NCI-H2029 (cell line): Measurements from ENCODE around the gene ITPK1.

Experiments used
- DNase-seq: peaks from one replicate; lab custom pipeline; 2025; lab: John Stamatoyannopoulos, UW

ITPK1 gene

DNA sequence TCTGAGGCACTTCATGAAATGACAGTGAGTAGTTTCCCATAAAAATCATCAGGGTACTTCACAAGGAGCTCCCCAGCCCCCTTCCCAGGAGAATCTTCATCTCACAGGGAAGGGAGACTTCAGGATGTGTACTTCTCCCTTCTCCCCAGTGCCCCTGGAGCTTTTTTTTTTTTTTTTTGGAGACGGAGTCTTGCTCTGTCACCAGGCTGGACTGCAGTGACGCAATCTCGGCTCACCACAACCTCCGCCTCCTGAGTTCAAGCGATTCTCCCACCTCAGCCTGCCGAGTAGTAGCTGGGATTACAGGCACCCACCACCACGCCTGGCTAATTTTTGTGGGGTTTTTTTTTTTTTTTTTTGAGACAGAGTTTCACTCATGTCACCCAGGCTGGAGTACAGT is 10.4 kb downstream of the ITPK1 start:
- DNase-seq = no peak

GRCh38 chr14:93104961-93105360 is 10.8 kb downstream of the ITPK1 start:
- no peak for DNase-seq

GRCh38 chr14:93103392-93104080 is 12.2 kb downstream of the ITPK1 start:
- peak; percentile 54 for DNase-seq

DNA sequence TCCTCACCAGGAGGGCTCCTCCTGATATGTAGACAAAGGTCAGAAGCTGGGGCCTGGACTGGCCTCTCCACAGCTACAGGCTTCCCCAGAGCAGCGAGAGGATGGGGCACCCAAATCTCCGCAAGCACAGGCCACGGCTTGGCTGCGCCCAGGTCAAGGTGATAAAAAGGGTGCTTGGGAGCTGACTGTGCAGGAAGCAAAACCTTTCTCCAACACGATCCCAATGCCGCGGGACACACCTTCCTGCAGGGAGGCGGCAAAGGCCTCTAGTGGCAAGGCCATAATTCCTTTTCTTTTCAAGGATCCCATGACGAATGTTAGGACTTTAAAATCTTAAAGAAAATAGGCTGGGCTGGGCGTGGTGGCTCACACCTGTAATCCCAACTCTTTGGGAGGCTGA is 13.6 kb downstream of the ITPK1 start:
- DNase-seq = no peak

GRCh38 chr14:93101181-93101580 is 14.5 kb downstream of the ITPK1 start:
- no peak for DNase-seq

GRCh38 chr14:93100570-93100969 is 15.2 kb downstream of the ITPK1 start:
- no peak for DNase-seq

DNA sequence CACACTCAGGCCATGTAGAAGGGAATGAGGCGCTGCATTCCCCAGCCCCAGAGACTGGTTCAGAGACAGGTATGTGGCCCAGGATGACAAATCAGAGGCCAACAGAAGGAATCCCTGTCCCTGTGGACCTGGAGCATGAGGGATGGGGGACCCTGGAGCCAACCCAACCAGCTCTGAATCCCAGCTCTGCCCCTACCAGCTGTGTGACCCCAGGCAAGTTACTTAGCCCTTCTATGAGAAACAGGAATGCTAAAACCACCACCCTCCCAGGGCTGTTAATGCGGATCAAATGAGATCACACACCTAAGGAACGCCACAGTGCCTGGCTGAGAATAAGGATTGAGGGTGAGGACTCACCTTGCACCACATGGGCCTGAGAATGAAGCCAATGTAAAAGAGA is 15.6 kb downstream of the ITPK1 start:
- DNase-seq = no peak

- no peak for DNase-seq
Measured at GRCh38 chr14:93099643-93100042, 16.1 kb downstream of the ITPK1 start.

DNA sequence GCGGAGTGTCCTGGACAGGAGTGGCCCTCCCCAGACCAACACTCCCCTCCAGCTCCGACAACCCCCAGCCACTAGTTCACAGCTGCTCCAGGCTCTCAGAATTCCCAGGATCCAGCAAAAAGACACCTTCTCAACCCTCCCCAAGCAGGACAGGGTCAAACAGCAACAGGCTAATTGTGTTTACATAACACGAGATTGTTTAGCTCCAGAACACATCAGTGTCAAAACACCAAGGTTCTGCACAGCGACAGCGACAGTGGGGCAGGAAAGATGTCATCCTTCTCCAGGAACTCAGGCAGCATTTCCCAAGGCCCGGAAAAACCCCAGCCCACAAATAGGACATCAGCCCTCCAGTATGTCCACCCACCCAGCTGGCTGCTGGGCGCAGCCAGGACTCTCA is 16.5 kb downstream of the ITPK1 start:
- DNase-seq = no peak

- no peak for DNase-seq
Measured at GRCh38 chr14:93096691-93097322, 18.9 kb downstream of the ITPK1 start.

- DNase-seq = no peak
Measured at GRCh38 chr14:93095742-93096510, 19.8 kb downstream of the ITPK1 start.

DNA sequence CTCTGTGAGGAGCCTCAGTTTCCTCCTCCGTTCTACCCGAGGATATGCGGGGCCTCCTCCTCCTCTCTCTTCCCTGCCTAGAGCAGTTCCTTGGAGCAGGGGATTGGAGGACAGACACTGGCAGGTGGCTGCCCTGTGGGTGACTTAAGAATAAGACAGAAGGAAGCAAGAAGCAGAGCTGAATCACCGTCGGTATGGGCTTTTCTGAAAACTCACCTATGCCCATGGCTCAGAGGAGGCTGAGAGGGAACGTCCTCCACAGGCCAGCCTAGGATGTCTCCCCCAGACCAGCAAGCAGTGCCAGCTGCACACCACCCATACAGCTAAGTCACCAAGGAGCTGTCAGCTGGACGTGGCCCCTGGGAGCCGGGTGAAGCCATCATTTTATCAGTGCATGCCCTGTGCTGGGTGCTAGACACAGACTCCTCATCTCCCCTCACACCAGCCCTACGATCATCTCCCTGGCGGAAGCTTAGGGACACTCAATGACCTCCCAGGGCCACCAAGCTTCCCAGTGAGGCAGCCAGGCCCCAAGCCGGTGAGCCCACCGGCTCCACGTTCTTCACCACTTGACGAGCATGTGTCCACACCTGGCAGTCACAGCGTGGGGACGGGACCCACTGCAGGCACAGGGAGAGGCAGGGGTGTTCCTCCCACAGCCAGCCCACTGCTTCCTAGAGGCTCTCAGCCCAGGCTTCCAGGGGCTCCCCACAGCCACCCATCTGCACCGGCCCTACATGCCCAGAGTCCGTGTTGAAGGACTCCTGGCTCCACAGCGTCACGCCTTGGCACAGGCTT is 21.4 kb downstream of the ITPK1 start:
- DNase-seq = no peak

- no peak for DNase-seq
Measured at GRCh38 chr14:93092606-93093556, 22.8 kb downstream of the ITPK1 start.

DNA sequence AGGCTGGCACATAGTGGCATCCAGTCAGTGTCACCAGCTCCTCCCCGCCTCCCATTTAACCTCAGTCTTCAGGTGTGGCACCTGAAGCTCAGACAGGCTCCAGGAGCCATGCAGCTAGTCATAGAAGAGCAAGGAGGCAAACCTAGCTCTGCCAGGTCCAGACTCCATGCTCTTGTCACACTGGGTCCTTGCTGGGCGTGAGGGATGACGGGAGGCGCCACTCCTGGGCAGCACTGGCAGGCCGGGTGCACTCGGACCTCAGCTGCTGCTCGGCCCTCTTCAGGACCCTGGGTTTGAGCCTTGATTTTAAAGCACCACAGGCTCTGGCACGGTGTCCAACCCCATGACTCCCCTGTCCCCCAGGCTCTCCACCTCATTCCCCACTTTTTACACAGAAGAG is 24.1 kb downstream of the ITPK1 start:
- no peak for DNase-seq

DNA sequence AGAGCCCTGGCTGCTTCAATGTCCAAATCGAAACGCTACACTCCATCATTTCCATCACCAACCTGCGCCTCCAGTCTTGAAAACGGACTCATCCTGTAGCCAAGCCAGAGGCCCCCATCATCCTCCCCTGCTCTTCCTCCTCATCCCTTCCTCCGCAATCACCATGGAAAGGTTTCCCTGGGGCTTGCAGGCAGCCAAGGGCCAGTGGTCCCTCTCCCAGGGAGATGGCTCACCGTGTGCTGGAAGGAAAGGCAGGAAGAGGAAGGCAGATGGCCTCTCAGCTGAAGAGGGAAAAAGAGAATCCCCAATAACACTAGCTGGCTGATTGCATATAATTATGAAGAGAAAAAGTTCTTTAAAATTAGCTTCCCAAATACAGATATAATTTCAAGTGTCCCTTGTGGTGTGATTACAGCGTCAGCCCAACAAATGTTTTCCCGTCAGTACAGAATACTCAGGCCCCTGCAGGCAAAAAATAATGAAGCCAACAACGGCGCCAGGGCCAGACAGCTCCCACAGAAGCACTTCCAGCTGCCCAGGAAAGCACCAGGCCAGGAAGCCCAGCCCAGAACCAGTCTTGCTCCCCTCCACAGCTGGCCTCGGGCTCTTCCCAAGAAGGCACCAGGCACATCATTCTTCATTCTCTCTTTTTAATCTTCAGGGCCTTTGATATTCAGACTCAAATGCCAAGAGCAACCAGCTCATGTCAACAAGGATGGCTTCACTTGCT is 24.7 kb downstream of the ITPK1 start:
- no peak for DNase-seq

GRCh38 chr14:93089521-93090269 is 26.0 kb downstream of the ITPK1 start:
- DNase-seq = no peak

DNA sequence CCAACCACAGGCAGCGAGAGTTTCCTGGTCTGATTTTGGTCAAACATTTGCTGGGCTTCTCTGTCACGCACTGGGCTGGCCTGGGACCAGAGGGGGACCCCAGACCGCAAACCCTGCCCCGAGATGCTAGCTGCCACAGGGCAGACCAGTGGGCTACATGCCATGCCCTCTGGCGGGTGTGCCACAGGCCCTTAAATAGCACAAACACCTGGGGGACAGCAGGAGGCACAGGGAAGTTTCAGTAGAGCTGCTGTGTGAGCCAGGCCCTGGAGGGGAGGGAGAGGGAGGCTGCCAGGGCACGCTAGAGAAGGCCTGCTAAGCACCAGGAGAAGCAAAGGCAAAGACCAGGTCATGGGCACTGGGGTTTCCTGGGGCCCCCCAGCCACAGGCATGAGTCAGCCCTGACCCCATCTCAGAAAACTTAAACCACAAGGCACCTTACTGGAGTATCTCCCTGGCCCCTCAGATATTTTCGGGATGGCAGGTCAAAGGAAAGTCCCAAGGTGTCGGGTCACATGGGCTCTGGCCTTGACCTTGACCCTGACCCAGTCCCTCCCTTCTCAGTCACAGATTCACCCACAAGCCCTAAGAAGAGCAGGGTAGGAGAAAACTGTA is 29.2 kb downstream of the ITPK1 start:
- DNase-seq = no peak

DNA sequence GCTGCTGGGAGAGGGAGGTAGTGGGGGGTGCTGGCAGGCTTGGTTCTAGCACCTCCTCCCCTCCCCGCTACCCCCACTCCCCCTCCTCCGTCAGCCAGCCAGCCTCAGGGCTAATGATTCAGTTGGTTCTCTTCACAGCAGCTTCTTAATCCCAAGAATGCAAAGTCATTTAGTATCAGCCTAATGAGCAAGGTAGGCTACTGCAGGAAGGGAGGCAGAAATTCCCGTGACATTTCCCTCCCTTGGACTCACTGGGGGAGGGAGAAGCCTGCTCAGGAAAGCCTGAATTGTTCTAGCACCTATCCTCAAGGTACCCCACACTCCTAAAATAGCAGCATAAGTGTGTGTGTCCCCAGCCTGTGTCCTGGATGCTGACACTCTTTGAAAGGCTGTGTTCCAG is 29.8 kb downstream of the ITPK1 start:
- no peak for DNase-seq
